ENCODE data around the gene MCMBP.

Gene MCMBP

DNA sequence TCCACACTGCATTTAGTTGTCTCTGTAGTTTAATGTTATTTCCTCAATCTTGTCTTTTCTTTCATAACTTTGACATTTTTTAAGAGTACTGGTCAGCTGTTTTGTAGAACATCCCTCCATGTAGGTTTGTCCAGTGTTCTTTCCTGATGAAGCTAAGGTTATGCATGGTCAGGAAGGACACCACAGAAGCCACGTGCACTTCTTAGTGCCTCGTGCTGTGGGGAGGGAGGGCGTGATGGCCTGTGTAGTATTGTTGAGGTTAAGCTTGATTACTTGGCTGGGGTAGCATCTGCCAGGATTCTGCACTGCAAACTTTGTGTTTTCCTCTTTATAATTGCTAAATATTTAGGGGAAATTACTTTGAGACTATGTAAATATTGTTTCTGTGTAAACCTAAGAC lies 48.3 kb downstream of the MCMBP start:
- TF ChIP-seq, protein P1, sequence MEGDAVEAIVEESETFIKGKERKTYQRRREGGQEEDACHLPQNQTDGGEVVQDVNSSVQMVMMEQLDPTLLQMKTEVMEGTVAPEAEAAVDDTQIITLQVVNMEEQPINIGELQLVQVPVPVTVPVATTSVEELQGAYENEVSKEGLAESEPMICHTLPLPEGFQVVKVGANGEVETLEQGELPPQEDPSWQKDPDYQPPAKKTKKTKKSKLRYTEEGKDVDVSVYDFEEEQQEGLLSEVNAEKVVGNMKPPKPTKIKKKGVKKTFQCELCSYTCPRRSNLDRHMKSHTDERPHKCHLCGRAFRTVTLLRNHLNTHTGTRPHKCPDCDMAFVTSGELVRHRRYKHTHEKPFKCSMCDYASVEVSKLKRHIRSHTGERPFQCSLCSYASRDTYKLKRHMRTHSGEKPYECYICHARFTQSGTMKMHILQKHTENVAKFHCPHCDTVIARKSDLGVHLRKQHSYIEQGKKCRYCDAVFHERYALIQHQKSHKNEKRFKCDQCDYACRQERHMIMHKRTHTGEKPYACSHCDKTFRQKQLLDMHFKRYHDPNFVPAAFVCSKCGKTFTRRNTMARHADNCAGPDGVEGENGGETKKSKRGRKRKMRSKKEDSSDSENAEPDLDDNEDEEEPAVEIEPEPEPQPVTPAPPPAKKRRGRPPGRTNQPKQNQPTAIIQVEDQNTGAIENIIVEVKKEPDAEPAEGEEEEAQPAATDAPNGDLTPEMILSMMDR (IDR thresholded peaks at IDR 0.05; ENCODE audit: unreplicated experiment in 3 of 3) = no peak
- H3K4me1 Mint-ChIP-seq = peaks cover 10% of the 10 kb centered on the region
- no peaks in the 10 kb centered on the region for H3K9me3 Mint-ChIP-seq

DNA sequence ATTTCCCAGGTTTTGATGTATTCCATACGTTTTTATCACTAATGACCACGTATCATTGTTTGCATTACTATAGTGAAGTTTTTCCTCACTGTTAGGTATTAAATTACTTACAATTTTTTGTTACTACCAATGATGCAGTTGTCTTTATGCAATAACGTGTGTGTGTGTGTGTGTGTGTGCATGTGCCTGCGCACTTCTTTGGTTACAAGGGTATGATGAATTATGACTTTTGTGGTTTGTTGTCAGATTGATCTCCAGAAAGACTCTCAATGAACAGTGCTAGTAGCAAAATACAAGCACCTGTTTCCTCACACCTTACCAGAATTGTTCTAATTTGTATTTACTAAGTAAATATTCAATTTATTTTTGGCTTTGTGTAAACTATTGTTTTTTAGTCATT lies 51.5 kb downstream of the MCMBP start:
- H3K27me3 Mint-ChIP-seq (ENCODE audit: low read depth) = no peaks in the 10 kb centered on the region

More for the DNA sequence above, 48.3 kb downstream of the MCMBP start:
- no peaks in the 10 kb centered on the region for H3K27me3 Mint-ChIP-seq (ENCODE audit: low read depth)
- peaks cover 55% of the 10 kb centered on the region for H3K36me3 Mint-ChIP-seq (ENCODE audit: low read depth)
- no peak overlapping the region for H3K4me3 Mint-ChIP-seq
- no peak overlapping the region for H3K27ac Mint-ChIP-seq

GRCh38 chr10:119818889-119819270 lies 53.8 kb downstream of the MCMBP start:
- peak overlapping the region; percentile 76 to 90 (median 84) for H3K4me3 Mint-ChIP-seq
- peak overlapping the region; percentile 68 to 81 (median 80) for H3K27ac Mint-ChIP-seq
- no peaks in the 10 kb centered on the region for H3K9me3 Mint-ChIP-seq
- peaks cover 16% of the 10 kb centered on the region for H3K4me1 Mint-ChIP-seq
- peaks cover 43% of the 10 kb centered on the region for H3K36me3 Mint-ChIP-seq (ENCODE audit: low read depth)
- TF ChIP-seq, protein P1 (IDR thresholded peaks at IDR 0.05; ENCODE audit: unreplicated experiment in 3 of 3) = no peak
- H3K27me3 Mint-ChIP-seq (ENCODE audit: low read depth) = no peaks in the 10 kb centered on the region

More for the DNA sequence above, 51.5 kb downstream of the MCMBP start:
- H3K27ac Mint-ChIP-seq = no peak overlapping the region
- H3K4me3 Mint-ChIP-seq = peak overlapping the region; percentile 34 to 71 (median 52)
- H3K9me3 Mint-ChIP-seq = no peaks in the 10 kb centered on the region
- TF ChIP-seq, protein P1 (IDR thresholded peaks at IDR 0.05; ENCODE audit: unreplicated experiment in 3 of 3) = no peak
- H3K4me1 Mint-ChIP-seq = peaks cover 16% of the 10 kb centered on the region
- H3K36me3 Mint-ChIP-seq (ENCODE audit: low read depth) = peaks cover 45% of the 10 kb centered on the region

GRCh38 chr10:119817991-119818888 lies 54.4 kb downstream of the MCMBP start:
- no peaks in the 10 kb centered on the region for H3K27me3 Mint-ChIP-seq (ENCODE audit: low read depth)
- peak overlapping the region; percentile 80 to 83 (median 81) for H3K27ac Mint-ChIP-seq

GRCh38 chr10:119815671-119816070 lies 57.0 kb downstream of the MCMBP start:
- TF ChIP-seq, protein P1 (IDR thresholded peaks at IDR 0.05; ENCODE audit: unreplicated experiment in 3 of 3) = no peak
- H3K36me3 Mint-ChIP-seq (ENCODE audit: low read depth) = peaks cover 29% of the 10 kb centered on the region
- H3K27ac Mint-ChIP-seq = no peak overlapping the region
- H3K9me3 Mint-ChIP-seq = no peaks in the 10 kb centered on the region
- H3K4me3 Mint-ChIP-seq = no peak overlapping the region
- H3K4me1 Mint-ChIP-seq = peaks cover 15% of the 10 kb centered on the region
- no peaks in the 10 kb centered on the region for H3K27me3 Mint-ChIP-seq (ENCODE audit: low read depth)

More at GRCh38 chr10:119817991-119818888, 54.4 kb downstream of the MCMBP start:
- TF ChIP-seq, protein P1 (IDR thresholded peaks at IDR 0.05; ENCODE audit: unreplicated experiment in 3 of 3) = peak; percentile 28 to 48 (median 47)
- Mint-ChIP-seq H3K9me3 (no peaks in the 10 kb centered on the region), H3K4me1 (peaks cover 16% of the 10 kb centered on the region), H3K4me3 (peak overlapping the region; percentile 76 to 90 (median 84)), H3K36me3 (ENCODE audit: low read depth) (peaks cover 40% of the 10 kb centered on the region)

All from nephron (organoid).